Mucosa of rectum (tissue), 2 donors: ENCODE measurements around the gene LIG3.

Experiments
- H3K27ac ChIP-seq, 2 donors: one replicate each; pipeline ENCODE4 v1.7.0; 2013; ENCODE audit warnings: inconsistent platforms in 2 of 2, low read depth in 2 of 2, low read length in 2 of 2
- H3K27me3 ChIP-seq, 2 donors: one replicate each; pipeline ENCODE4 v1.7.0; 2013; ENCODE audit warnings: low read length in 2 of 2; ENCODE audit not compliant: control insufficient read depth in 2 of 2, insufficient read depth in 2 of 2
- H3K36me3 ChIP-seq, 2 donors: one replicate each; pipeline ENCODE4 v1.7.0; 2013; ENCODE audit warnings: low read length in 2 of 2; ENCODE audit not compliant: control insufficient read depth in 2 of 2, insufficient read depth in 2 of 2
- H3K4me1 ChIP-seq, 2 donors: one replicate each; pipeline ENCODE4 v1.7.0; 2013; ENCODE audit warnings: low read length in 2 of 2, mild to moderate bottlenecking in 1 of 2; ENCODE audit not compliant: control insufficient read depth in 2 of 2, insufficient read depth in 2 of 2
- H3K4me3 ChIP-seq, 2 donors: one replicate each; pipeline ENCODE4 v1.7.0; 2013; ENCODE audit warnings: low read length in 2 of 2
- H3K9ac ChIP-seq, 2 donors: one replicate each; pipeline ENCODE4 v1.7.0; 2013; ENCODE audit warnings: low read length in 2 of 2, low read depth in 1 of 2, mild to moderate bottlenecking in 1 of 2
- H3K9me3 ChIP-seq, 2 donors: one replicate each; pipeline ENCODE4 v1.7.0; 2013; ENCODE audit warnings: low read length in 2 of 2; ENCODE audit not compliant: control insufficient read depth in 2 of 2
- donor health status: healthy.
- donor health status: Normal muscosa, but diverticular disease.

The LIG3 gene

DNA sequence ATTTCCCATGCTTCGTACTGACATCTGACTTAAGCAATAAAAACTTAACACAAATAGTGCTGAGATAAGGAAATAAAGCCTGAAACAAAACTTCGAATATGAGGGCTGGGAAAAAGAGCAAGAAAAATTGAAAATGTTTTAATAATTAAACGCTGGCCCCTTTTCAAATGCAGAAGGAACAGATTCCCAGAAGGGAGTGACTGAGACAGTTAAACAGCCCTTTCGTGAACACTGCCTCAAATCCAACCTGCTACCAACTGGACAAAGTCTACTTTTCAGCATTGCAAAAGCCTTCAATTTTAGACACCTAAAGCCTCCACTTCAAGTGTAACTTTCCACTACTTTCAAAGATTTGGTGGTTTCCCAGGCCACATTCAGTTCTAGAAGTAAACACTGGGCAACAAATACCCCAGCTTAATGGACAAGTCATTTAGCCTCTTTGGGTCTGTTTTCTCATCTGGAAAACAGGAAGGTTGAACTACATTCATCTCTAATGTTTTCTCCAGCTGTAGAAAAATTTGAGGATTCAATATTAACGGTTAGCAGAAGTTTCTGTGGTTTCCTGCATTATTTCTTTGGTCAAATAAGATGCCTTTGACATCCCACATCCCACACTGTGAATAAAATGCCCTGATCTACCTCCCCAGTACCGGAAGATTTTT lies 71.4 kb downstream of the LIG3 start:
- H3K27me3 ChIP-seq: no peaks in the 10 kb centered on the region
- peak overlapping the region; percentile 2 to 5 for H3K9ac ChIP-seq
- peak overlapping the region; percentile 77 to 78 for H3K27ac ChIP-seq
- H3K4me1 ChIP-seq: peaks cover 18 to 26% of the 10 kb centered on the region in 2 donors
- peak overlapping the region in 1 of 2 donors; percentile 55 for H3K4me3 ChIP-seq
- no peaks in the 10 kb centered on the region for H3K9me3 ChIP-seq
- H3K36me3 ChIP-seq: no peaks in the 10 kb centered on the region

DNA sequence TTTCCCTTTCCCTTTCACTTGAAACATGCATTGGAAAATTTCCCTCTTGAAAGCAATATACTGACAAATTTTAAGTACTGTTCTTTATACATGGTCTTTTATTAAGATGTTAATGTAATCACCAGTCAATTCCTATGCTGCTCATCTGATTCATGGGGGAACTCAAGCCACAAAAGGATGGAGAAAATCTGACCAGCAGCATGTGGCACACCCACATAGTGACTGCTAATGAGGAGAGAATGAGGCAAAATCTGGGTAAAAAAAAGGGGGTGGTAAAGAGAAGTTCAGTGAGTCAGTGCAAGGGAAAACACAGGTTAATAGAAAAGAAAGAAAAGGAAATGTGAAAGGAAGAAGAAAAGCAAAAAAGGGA lies 71.9 kb downstream of the LIG3 start:
- Histone ChIP-seq H3K4me1 (peaks cover 16 to 23% of the 10 kb centered on the region in 2 donors), H3K27ac (peak overlapping the region; percentile 77 to 78), H3K9ac (no peak overlapping the region), H3K36me3 (no peaks in the 10 kb centered on the region), H3K9me3 (no peaks in the 10 kb centered on the region), H3K4me3 (peak overlapping the region in 1 of 2 donors; percentile 34), H3K27me3 (no peaks in the 10 kb centered on the region)

DNA sequence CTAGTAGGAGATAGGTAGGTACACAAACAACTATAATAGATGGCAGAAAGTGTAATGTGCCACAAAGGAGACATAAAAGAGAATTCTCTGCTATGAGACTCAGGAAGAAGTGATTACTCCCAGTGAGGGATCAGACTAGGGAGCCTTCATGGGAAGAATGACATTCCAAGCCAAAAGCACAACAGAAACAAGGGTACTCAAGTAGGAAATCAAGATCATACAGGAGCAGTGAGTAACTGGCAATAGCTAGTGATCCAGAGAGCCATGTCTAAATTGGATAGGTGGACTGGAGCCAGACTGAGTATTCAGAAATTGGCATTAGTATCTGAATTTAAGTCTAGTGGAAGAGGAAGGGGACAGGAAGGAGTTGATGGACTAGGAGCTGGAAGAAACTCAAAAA lies 72.5 kb downstream of the LIG3 start:
- no peak overlapping the region for H3K9ac ChIP-seq
- peaks cover 16 to 23% of the 10 kb centered on the region in 2 donors for H3K4me1 ChIP-seq
- H3K36me3 ChIP-seq: no peaks in the 10 kb centered on the region
- H3K9me3 ChIP-seq: no peaks in the 10 kb centered on the region
- peak overlapping the region in 1 of 2 donors; percentile 78 for H3K27ac ChIP-seq
- H3K27me3 ChIP-seq: no peaks in the 10 kb centered on the region
- no peak overlapping the region for H3K4me3 ChIP-seq

DNA sequence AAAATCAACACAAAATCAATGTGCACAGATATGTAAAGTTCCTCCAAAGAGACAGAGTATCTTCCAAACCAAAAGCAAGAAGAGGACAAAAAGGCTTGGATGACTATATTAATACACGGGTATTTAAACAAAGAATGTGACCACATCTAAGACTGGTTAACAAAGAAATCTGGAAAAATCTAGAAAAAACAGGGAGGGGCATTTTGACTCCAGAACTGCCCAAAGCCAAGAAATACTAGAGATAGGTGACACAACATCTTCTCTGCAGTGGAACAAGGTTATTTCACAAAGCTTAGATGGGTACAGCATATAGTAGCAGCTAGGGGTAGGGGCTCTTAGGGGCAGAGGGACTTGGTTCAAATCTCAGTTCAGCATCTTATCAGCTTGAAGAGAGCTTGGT lies 72.9 kb downstream of the LIG3 start:
- Histone ChIP-seq H3K36me3 (no peaks in the 10 kb centered on the region), H3K4me3 (no peak overlapping the region), H3K27me3 (no peaks in the 10 kb centered on the region), H3K9ac (no peak overlapping the region), H3K27ac (peak overlapping the region in 1 of 2 donors; percentile 78), H3K4me1 (peaks cover 16 to 23% of the 10 kb centered on the region in 2 donors), H3K9me3 (no peaks in the 10 kb centered on the region)

DNA sequence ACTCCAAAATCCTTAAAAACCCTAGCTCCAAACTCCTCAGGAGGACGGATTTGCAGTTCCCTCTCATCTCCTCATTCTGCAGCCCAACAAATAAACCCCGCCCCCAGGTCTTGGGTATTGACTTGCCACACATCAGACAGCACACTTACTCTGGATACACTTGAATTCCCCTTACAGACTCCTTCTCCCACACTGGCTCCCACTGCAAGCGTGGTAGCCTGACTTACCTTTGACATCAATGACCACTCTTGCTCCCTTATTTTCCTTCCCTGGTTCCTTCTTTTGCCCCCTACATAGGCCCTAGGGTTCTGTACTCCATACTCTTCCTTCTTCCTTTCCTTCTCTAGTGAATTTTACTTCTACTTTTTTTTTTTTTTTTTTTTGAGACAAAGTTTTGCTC lies 75.7 kb downstream of the LIG3 start:
- H3K27me3 ChIP-seq: no peaks in the 10 kb centered on the region
- H3K36me3 ChIP-seq: peaks cover under 1 to 4% of the 10 kb centered on the region in 2 donors
- H3K9me3 ChIP-seq: no peaks in the 10 kb centered on the region
- peaks cover 8 to 15% of the 10 kb centered on the region in 2 donors for H3K4me1 ChIP-seq
- H3K4me3 ChIP-seq: no peak overlapping the region
- H3K9ac ChIP-seq: no peak overlapping the region
- no peak overlapping the region for H3K27ac ChIP-seq

DNA sequence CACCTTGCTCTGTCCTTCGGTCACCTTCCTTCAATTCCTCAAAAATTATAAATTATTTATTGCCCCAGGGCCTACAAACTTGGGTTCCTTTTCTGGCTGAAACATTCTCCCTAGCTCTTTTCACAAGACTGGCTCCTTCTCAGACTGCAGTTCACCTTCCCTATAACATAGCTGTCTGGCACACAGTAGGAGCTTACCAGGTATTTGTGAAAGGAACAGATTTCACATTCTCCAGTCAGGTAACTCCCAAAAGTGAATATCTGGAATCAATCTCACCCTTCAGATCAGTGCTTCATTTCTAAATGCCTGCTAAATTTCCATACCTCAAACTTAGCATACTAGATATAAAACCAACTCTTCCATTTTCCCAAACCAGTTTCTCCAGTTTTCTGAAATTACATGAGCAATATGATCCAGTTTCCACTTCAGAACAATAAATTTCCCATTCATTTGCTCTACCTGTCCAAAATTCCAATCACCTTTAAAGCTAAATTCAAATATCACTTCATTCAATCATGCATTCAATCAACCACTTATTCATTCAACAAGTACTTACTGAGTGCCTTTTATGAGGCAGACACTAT lies 77.1 kb downstream of the LIG3 start:
- peaks cover 0 to 7% of the 10 kb centered on the region in 2 donors for H3K4me1 ChIP-seq
- no peaks in the 10 kb centered on the region for H3K27me3 ChIP-seq
- H3K9me3 ChIP-seq: no peaks in the 10 kb centered on the region
- no peak overlapping the region for H3K4me3 ChIP-seq
- H3K27ac ChIP-seq: no peak overlapping the region
- H3K9ac ChIP-seq: no peak overlapping the region
- H3K36me3 ChIP-seq: peaks cover 3 to 6% of the 10 kb centered on the region in 2 donors
